Breast epithelium (tissue), 4 donors: ENCODE data around the gene ZNF567. TPM values are rescaled to one million over a fixed set of nuclear protein-coding genes. Genes with fewer than 3 reads are reported as not detected.
"Not testable (repeated sequence)": the region's sequence is repeated elsewhere in the genome, so short reads cannot be mapped to it uniquely, and the experiment has no call there.

ENCODE experiments used
- DNase-seq, 2 donors: peaks; one replicate each; pipeline ENCODE4 v3.0.0-alpha.2; 2019; ENCODE audit warnings: low spot score in 2 of 2
- H3K27ac ChIP-seq, 2 donors: fragments of 200-600 bp; sonication (generic) in 1 of 2; one replicate each; pipeline ENCODE4 v1.5.1; 2016 to 2019; ENCODE audit warnings: mild to moderate bottlenecking in 1 of 2
- H3K27me3 ChIP-seq, 2 donors: fragments of 200-600 bp; sonication (generic) in 1 of 2; one replicate each; pipeline versions ENCODE4 v1.5.1 to v1.6.0; 2017 to 2019; ENCODE audit warnings: control low read depth in 1 of 2, mild to moderate bottlenecking in 1 of 2
- H3K36me3 ChIP-seq: fragments of 200-600 bp; one replicate; pipeline ENCODE4 v1.5.1; 2019
- H3K4me1 ChIP-seq, 2 donors: fragments of 200-600 bp; sonication (generic); one replicate each; pipeline ENCODE4 v1.5.1; 2016 to 2019; ENCODE audit warnings: control low read depth in 1 of 2
- H3K4me3 ChIP-seq, 3 donors: fragments of 200-600 bp; sonication (generic); 1 replicate in 2 of 3; 2 replicates in 1 of 3; pipeline ENCODE4 v1.5.1; 2016 to 2019; ENCODE audit warnings: mild to moderate bottlenecking in 3 of 3, moderate library complexity in 2 of 3
- H3K9me3 ChIP-seq, 2 donors: fragments of 200-600 bp; sonication (generic) in 1 of 2; one replicate each; pipeline ENCODE4 v1.5.1; 2016 to 2019; ENCODE audit warnings: control low read depth in 1 of 2
- POLR2A ChIP-seq: fragments of 450-650 bp; IDR thresholded peaks from one replicate; pipeline ENCODE4 v1.6.1; 2016; ENCODE audit warnings: antibody characterized with exemption, mild to moderate bottlenecking, moderate library complexity
- POLR2AphosphoS5 ChIP-seq, 3 donors: sonication (generic); formaldehyde crosslinking; IDR thresholded peaks; one replicate each; pipeline ENCODE4 v1.6.1; 2017; ENCODE audit warnings: antibody characterized with exemption in 3 of 3
- intact Hi-C: fragments of 100-400 bp; cut with DNase I; formaldehyde crosslinking; loops from one replicate; pipeline ENCODE4 v1.15.1; 2023; ENCODE audit warnings: low total_unique reads
- total RNA-seq, 3 donors: library from RNA; depleted of rRNA; stranded (reverse); fragments of >200 nt; gene quantifications; one replicate each; pipeline ENCODE4 v1.1.0, GENCODE V29; 2016
- TF ChIP-seq, protein P1 (sequence below), 3 donors: fragments of 450-650 bp; IDR thresholded peaks; one replicate each; pipeline ENCODE4 v1.5.1; 2016 to 2017; ENCODE audit warnings: antibody characterized with exemption in 3 of 3, mild to moderate bottlenecking in 3 of 3, moderate library complexity in 3 of 3

ZNF567 gene
- total RNA-seq, 3 donors from 2014 or later = 3.8 to 20.6 (median 15.1) TPM

DNA sequence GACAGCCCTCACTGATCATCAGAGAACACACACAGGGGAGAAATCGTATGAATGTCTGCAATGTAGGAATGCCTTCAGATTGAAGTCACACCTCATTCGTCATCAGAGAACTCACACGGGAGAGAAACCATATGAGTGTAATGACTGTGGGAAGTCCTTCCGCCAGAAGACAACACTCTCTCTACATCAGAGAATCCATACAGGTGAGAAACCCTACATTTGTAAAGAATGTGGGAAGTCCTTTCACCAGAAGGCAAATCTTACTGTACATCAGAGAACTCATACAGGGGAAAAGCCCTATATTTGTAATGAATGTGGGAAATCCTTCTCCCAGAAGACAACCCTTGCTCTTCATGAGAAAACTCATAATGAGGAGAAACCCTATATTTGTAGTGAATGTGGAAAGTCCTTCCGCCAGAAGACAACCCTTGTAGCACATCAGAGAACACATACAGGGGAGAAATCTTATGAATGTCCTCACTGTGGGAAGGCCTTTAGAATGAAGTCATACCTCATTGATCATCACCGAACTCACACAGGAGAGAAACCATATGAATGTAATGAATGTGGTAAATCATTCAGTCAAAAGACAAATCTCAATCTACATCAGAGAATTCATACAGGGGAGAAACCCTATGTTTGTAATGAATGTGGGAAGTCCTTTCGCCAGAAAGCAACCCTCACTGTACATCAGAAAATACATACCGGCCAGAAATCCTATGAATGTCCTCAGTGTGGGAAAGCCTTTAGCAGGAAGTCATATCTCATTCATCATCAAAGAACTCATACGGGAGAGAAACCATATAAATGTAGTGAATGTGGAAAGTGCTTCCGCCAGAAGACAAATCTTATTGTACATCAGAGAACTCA, 32.5 kb downstream of the ZNF567 start:
- Histone ChIP-seq H3K27ac (no peak overlapping the region), H3K4me1 (no peaks in the 10 kb centered on the region), H3K36me3 (peaks cover 40% of the 10 kb centered on the region), H3K9me3 (peaks cover 93 to 100% of the 10 kb centered on the region in 2 donors), H3K4me3 (peak overlapping the region in 1 of 3 donors; percentile 6), H3K27me3 (no peaks in the 10 kb centered on the region)
- DNase-seq = no peak
- TF ChIP-seq POLR2A (no peak), POLR2AphosphoS5 (IDR thresholded peaks at IDR 0.05) (no peak)
- TF ChIP-seq, protein P1, sequence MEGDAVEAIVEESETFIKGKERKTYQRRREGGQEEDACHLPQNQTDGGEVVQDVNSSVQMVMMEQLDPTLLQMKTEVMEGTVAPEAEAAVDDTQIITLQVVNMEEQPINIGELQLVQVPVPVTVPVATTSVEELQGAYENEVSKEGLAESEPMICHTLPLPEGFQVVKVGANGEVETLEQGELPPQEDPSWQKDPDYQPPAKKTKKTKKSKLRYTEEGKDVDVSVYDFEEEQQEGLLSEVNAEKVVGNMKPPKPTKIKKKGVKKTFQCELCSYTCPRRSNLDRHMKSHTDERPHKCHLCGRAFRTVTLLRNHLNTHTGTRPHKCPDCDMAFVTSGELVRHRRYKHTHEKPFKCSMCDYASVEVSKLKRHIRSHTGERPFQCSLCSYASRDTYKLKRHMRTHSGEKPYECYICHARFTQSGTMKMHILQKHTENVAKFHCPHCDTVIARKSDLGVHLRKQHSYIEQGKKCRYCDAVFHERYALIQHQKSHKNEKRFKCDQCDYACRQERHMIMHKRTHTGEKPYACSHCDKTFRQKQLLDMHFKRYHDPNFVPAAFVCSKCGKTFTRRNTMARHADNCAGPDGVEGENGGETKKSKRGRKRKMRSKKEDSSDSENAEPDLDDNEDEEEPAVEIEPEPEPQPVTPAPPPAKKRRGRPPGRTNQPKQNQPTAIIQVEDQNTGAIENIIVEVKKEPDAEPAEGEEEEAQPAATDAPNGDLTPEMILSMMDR (IDR thresholded peaks at IDR 0.05) = no peak
- intact Hi-C loops = no loop called here

DNA sequence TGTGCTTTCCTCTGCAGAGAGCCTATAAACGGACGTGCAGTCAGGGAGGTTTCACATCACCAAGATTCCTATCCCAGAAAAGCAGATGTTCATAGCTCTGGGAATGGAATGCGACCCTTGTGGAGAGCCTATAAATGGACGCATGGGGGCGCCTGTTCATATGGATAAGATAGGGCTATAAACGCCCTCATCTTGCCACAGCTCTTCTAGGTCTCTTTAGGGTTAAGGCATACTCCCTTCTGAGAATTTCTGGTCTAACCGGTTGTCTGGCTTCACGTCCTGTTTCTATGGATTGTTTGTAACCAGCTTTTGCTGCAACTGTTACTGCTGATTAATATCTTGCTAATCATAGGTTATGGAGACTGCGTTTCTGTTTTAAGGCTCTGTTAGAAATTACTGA, 48.8 kb downstream of the ZNF567 start:
- H3K4me3 ChIP-seq, DNase-seq, H3K36me3 ChIP-seq, H3K27ac ChIP-seq, H3K27me3 ChIP-seq, intact Hi-C loops, H3K4me1 ChIP-seq: not testable (repeated sequence)
- peaks cover 90 to 100% of the 10 kb centered on the region in 2 donors for H3K9me3 ChIP-seq

DNA sequence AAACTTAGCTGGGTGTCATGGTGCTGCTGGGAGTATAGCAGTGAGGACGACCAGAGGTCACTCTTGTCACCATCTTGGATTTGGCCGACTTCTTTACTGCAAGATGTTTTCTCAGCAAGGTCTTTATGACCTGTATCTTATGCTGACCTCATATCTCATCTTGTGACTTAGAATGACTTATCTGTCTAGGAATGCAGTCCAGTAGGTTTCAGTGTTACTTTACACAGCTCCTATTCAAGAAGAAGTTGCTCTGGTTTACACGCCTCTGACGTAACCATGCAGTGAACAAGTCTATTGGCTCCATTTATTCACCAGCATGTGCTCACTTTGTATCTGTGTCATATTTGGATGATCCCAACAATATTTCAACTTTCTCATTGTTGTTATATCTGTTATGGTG, 58.5 kb downstream of the ZNF567 start:
- DNase-seq = no peak
- Histone ChIP-seq H3K4me3 (no peak overlapping the region), H3K36me3 (peaks cover 7% of the 10 kb centered on the region), H3K27ac (no peak overlapping the region), H3K4me1 (no peaks in the 10 kb centered on the region), H3K27me3 (no peaks in the 10 kb centered on the region), H3K9me3 (peaks cover 99 to 100% of the 10 kb centered on the region in 2 donors)
- intact Hi-C loops = no loop called here
- TF ChIP-seq, protein P1 (IDR thresholded peaks at IDR 0.05) = no peak
- TF ChIP-seq POLR2A (no peak), POLR2AphosphoS5 (IDR thresholded peaks at IDR 0.05) (no peak)

DNA sequence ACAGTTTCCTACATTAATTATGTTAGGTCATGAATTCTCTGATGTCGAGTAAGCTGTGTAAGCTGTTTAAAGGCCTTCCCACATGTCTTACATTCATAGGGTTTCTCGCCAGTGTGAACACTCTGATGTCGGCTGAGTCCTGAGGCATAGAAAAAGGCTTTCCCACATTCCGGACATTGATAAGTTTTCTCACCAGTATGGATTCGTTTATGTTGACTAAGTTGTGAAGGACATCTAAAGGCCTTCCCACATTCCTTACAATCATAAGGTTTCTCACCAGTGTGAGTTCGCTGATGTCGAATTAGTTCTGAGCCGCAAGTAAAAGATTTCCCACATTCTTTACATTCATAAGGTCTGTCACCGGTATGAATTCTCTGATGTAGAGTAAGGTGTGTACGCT, 60.3 kb downstream of the ZNF567 start:
- H3K36me3 ChIP-seq = peaks cover 7% of the 10 kb centered on the region
- H3K27ac ChIP-seq = no peak overlapping the region
- TF ChIP-seq POLR2AphosphoS5 (IDR thresholded peaks at IDR 0.05) = no peak
- no peak for TF ChIP-seq POLR2A
- TF ChIP-seq, protein P1 (IDR thresholded peaks at IDR 0.05) = no peak
- no peak for DNase-seq
- H3K4me1 ChIP-seq = no peaks in the 10 kb centered on the region
- intact Hi-C loops = no loop called here
- H3K9me3 ChIP-seq = peaks cover 95 to 100% of the 10 kb centered on the region in 2 donors
- no peak overlapping the region for H3K4me3 ChIP-seq
- H3K27me3 ChIP-seq = no peaks in the 10 kb centered on the region

DNA sequence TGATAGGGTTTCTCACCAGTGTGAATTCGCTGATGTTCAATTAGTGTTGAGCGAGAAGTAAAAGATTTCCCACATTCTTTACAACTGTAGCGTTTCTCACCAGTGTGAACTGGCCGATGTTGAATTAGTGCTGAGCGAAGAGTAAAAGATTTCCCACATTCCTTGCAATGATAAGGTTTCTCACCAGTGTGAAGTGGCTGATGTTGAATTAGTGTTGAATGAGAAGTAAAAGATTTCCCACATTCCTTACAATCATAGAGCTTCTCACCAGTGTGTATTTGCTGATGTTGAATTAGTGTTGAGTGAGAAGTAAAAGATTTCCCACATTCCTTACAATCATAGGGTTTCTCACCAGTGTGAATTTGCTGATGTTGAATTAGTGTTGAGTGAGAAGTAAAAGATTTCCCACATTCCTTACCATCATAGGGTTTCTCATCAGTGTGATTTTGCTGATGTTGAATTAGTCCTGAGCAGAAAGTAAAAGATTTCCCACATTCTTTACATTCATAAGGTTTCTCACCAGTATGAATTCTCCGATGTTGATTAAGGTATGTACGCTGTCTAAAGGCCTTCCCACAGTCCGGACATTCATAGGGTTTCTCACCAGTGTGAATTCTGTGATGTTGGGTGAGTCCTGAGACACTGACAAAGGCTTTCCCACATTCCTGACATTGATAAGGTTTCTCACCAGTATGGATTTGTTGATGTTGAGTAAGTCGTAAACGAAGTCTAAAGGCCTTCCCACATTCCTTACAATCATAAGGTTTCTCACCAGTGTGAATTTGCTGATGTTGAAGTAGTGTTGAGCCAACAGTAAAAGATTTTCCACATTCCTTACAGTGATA, 61.2 kb downstream of the ZNF567 start:
- TF ChIP-seq POLR2AphosphoS5 (IDR thresholded peaks at IDR 0.05) (no peak), POLR2A (no peak)
- TF ChIP-seq, protein P1 (IDR thresholded peaks at IDR 0.05) = no peak
- no peaks in the 10 kb centered on the region for H3K27me3 ChIP-seq
- intact Hi-C loops = no loop called here
- peaks cover 95 to 100% of the 10 kb centered on the region in 2 donors for H3K9me3 ChIP-seq
- no peak for DNase-seq
- H3K4me1 ChIP-seq = no peaks in the 10 kb centered on the region
- H3K4me3 ChIP-seq = peak overlapping the region in 1 of 3 donors; percentile 13
- H3K36me3 ChIP-seq = peaks cover 7% of the 10 kb centered on the region
- H3K27ac ChIP-seq = no peak overlapping the region

DNA sequence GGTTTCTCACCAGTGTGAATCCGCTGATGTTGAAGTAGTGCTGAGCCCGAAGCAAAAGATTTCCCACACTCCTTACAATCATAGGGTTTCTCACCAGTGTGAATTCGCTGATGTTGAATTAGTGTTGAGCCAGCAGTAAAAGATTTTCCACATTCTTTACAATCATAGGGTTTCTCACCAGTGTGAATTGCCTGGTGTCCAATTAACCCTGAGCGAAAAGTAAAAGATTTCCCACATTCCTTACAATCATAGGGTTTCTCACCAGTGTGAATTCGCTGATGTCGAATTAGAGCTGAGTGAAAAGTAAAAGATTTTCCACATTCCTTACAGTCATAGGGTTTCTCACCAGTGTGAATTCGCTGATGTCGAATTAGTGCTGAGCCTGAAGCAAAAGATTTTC, 62.2 kb downstream of the ZNF567 start:
- intact Hi-C loops, H3K36me3 ChIP-seq, DNase-seq, H3K27ac ChIP-seq, H3K4me1 ChIP-seq, H3K27me3 ChIP-seq: not testable (repeated sequence)
- Histone ChIP-seq H3K4me3 (peak overlapping the region in 1 of 3 donors; percentile 7), H3K9me3 (peaks cover 94 to 99% of the 10 kb centered on the region in 2 donors)
